Urothelium cell line (cell line): ENCODE data around the gene RAB10.
"Not testable (repeated sequence)": the region's sequence is repeated elsewhere in the genome, so short reads cannot be mapped to it uniquely, and the experiment has no call there.

ENCODE experiments used
- DNase-seq: peaks from one replicate; pipeline ENCODE4 v3.0.0; 2011; ENCODE audit warnings: low spot score, mixed read lengths
- FAIRE-seq: peaks from 2 replicates; lab custom pipeline; 2011; peaks lifted over from hg19 to GRCh38; lab: Jason Lieb, UNC

Gene RAB10

DNA sequence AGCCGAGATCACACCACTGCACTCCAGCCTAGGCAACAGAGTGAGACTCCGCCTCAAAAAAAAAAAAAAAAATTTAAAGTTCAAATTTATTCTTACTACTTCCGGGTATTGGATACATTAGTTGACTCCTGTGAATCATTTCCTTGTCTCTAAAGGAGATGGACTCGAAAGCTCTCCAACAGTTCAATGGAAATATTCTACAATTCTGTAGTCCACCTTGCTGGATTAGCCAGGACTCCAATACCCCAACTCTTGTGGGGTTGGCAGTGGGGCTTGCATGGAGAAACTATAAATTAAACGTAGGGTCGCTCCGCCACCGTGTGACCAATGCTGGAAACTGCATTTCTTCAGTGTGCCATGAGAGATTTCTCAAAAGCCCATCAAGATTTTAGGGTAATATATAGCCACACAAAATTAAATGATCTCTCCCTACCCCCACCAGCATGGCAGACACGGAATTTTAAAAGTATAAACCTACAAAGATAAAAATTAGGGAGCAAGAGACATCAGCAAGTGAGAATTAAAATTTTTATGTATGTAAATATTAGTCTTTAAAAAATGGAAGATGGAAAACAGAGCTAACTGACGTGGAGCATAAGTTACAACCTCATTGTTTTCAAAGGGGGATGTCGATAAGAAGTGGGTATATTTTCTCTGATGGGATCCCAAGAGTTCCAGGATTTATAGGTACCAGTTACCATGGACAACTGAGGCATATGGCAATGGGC, 111.2 kb downstream of the RAB10 start:
- DNase-seq (peak; percentile 68), FAIRE-seq (no peak)

DNA sequence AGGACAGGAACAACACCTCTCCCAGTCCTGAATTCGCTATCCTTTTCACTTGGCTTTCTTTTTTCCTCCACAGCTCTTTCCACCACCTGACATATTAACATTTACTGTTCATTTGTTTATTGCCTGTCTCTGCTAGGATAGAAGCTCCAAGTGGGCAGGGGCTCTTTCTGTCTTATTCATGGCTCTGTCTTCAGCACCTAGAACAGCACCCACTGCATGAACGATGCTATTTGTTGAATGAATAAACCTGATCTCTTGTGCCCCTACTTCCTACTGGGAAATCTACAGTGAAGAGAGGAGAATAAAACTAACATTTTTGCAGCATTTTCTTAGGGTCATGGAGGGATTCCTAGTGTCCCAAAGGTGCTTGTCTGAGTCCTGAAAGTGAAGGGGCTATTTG, 114.6 kb downstream of the RAB10 start:
- FAIRE-seq: no peak
- no peak for DNase-seq

DNA sequence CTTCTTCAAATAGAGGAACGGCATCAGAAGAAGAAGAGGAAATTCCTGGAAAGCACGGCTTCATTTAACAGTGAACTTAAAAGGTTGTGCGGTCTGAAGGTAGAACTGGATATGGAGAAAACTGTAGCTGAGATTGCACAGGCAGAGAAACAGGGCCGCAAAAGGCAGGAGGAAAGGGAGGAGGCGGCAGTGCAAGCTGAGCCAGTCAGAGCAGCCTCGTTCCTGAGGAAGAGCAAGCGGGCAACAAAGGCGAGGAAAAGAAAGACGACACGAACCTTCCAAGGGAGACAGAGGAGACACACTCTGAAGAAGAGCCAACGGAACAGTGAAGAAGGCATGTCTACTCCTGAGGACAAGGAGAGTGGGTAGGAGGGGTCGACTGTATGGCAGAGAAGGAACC, 116.4 kb downstream of the RAB10 start:
- DNase-seq: no peak
- FAIRE-seq: no peak

DNA sequence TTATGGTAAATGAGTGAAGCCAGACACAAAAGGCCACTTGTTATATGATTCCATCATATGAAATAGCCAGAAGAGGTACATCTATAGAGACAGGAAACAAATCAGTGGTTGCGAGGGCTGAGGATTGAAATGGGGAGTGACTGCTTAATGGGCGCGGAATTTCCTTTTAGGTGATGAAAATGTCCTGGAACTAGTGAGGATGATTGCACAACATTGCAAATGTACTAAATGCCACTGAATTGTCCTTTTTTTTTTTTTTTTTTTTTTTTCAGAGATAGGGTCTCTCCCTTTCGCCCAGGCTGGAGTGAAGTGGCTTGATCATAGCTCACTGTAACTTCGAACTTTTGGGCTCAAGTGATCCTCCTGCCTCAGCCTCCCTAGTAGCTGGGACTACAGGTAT, 123.7 kb downstream of the RAB10 start:
- FAIRE-seq (no peak), DNase-seq (no peak)

DNA sequence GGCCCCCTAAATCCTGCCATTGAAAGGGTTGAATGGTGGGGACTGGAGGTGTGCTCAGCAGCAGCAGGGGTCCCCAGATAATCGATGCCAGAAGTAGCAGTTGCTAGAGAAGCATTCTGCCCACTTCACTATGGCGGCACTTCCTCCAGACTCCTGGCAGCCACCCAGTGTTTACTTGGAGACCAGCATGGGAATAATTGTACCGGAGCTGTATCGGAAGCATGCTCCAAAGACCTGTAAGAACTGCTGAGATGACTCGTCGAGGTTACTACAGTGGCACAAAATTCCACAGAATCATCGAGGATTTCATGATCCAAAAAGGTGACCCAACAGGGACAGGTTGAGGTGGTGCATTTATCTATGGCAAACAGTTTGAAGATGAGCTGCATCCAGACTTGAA, 128.0 kb downstream of the RAB10 start:
- DNase-seq (no peak), FAIRE-seq (no peak)

DNA sequence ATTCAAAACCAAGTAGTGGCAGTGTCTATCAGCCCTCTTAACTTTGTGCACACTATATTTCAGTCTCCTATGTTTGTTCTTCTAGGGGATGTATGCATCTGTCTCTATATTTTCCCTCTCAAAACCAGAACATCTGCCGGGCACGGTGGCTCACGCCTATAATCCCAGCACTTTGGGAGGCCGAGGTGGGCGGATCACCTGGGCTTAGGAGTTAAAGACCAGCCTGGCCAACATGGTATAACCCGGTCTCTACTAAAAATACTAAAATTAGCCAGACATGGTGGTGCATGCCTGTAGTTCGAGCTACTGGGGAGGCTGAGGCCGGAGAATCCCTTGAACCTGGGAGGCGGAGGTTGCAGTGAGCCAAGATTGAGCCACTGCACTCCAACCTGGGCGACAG, 129.1 kb downstream of the RAB10 start:
- DNase-seq (no peak), FAIRE-seq (no peak)

DNA sequence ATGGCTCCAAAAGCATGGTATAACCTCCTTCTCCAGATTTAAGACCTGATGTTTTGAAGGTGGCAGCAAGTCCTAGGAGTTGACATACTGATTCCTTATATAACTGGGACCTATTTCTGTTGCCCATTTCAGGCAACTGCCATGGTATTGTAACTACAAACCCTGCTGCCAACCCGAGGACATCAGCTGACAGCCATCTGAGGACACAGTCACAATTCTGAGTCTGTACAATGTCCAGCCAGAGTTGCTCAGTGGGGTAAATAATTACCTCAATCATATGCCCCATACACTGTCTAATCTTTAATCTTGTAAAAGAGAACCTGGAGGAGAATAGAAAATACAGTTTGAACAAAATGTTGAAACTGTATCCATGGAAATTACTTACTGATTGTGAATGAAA, 130.3 kb downstream of the RAB10 start:
- FAIRE-seq: no peak
- peak; percentile 4 for DNase-seq

DNA sequence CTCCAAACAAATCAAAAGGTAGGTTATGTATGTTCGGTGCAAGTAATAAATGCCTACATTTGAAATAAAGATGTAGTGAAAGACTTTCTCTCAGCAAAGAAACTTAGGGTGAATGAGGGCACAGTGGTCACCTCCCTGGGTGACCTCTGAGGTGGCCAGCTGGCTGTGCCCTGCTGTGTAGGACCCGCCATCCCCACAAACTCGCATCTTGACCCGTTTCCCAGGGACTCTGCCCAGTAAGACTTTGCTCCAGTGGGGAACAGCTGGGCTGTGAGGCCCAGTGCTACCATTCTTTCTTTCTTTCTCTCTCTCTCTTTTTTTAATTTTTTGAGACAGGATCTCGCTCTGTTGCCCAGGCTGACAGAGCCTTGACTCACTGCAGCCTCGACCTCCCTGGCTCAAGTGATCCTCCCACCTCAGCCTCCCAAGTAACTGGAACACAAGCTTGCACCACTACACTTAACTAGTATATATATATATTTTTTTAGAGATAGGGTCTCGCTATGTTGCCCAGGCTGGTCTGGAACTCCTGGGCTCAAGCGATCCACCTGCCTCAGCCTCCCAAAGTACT, 130.8 kb downstream of the RAB10 start:
- FAIRE-seq (no peak), DNase-seq (no peak)

DNA sequence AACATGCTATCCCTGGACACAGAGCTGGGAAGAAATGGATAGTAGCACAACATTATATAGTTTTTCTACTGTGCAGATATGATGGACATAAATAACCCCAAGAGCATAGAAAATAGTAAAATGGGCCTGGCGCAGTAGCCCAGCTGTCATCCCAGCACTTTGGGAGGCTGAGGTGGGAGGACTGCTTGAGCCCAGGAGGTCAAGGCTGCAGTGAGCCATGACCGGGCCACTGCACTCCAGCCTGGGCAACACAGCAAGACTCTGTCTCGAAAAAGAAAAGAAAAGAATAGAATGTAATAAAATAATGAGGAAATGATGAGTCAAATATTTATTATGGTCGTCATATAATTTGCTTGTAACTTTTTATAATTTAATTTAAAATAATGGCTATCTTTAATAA, 131.5 kb downstream of the RAB10 start:
- DNase-seq (no peak), FAIRE-seq (no peak)

DNA sequence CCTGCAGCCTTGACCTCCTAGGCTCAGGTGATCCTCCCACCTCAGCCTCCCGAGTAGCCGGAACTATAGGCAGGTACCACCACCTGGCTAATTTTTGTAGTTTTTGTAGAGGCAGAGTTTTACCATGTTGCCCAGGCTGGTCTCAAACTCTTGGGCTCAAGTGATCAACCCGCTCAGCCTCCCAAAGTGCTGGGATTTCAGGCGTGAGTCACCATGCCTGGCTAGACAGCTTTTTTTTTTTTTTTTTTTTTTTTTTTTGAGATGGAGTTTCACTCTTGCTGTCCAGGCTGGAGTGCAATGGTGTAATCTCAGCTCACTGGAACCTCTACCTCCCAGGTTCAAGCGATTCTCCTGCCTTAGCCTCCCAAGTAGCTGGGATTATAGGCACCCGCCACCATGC, 132.7 kb downstream of the RAB10 start:
- not testable (repeated sequence) for FAIRE-seq

DNA sequence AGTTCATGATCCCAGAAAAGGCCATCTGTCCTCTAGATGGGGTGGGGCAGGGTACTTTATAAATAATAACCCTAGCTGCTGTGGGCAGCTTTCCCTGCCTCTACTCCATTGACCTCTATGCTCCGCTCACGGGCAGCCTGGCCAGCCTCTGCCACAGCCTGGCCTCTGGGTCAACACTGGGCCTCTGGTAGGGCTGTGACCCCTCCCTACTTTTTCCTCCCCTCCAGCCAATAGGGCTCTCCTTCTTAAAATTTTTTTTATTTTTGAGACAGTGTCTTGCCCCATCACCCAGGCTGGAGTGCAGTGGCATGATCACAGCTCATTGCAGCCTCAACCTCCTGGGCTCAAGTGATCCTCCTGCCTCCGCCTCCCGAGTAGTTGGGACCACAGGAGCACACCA, 134.9 kb downstream of the RAB10 start:
- no peak for DNase-seq
- no peak for FAIRE-seq

More for the DNA sequence above, 132.7 kb downstream of the RAB10 start:
- DNase-seq: not testable (repeated sequence)

DNA sequence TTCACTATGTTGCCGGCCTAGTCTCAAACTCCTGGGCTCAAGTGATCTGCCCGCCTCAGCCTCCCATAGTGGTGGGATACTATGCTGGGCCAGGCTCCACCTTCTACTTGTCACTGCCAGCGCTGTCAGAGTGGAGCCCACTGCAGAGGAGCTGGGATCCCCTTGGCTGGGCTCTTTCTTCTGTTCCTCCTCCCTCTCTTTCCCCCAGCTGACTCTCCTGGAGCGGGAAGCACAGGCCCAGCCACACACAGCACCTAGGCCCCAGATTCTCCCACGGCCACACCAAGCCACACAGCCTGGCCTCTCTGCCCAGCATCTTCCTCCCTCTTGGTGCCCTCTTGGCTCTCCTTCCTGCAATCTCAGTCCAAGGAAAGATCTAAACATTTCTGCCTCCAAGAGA, 135.3 kb downstream of the RAB10 start:
- no peak for DNase-seq
- FAIRE-seq: no peak

DNA sequence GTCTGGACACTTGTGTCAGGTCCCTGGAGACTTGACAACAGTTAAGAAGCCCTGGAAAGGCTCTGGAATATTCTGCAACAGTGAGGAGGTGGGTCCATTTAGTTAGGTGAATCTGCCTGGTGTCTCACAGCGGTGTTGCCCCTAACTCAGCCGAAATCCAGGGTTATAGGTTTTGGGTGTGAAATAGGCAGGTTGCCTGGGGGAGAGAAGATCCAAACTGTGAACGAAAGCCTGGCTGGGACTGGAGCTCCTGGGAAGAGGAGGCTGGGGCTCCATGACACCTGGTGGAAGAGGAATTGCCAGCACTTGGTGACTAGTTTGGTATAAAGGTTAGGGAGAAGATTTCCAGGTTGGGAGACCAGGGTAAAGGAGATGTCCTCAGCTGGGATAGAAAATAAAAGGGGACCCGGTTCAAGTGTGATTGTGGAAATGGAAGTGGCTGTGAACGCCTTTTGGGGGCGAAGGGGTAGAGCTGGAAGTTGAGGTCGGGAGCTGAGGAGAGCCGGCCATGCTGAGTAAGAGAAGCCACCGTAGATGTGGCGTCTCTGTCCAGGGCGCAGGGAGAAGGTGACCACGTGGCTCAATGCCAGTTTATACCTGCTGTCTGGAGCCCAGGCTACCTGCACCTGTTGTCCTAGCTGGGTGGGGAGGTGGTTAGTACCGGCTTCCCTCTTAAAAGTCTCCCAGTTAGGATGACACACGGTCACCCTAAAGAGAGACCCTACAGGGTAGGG, 136.0 kb downstream of the RAB10 start:
- FAIRE-seq (no peak), DNase-seq (no peak)

DNA sequence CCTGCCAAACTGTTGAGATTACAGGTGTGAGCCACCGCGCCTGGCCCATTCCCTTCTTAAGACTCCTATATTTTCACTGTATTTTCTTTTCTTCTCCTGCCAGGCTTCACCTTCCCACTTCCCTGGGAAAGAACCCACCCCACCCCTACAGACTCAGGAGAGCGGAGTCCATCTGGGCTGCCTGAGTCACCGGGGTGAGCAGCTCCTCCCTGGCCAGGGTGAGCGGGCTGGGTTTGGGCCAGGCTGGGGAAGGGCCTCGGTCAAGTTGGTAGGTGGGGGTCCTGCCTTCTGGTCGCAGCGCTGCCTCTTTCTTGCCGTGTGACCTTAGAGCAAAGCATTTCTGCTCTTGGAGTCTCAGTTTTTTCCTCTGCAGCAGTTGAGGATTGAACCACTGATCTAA, 136.9 kb downstream of the RAB10 start:
- FAIRE-seq: no peak
- DNase-seq: peak; percentile 11

DNA sequence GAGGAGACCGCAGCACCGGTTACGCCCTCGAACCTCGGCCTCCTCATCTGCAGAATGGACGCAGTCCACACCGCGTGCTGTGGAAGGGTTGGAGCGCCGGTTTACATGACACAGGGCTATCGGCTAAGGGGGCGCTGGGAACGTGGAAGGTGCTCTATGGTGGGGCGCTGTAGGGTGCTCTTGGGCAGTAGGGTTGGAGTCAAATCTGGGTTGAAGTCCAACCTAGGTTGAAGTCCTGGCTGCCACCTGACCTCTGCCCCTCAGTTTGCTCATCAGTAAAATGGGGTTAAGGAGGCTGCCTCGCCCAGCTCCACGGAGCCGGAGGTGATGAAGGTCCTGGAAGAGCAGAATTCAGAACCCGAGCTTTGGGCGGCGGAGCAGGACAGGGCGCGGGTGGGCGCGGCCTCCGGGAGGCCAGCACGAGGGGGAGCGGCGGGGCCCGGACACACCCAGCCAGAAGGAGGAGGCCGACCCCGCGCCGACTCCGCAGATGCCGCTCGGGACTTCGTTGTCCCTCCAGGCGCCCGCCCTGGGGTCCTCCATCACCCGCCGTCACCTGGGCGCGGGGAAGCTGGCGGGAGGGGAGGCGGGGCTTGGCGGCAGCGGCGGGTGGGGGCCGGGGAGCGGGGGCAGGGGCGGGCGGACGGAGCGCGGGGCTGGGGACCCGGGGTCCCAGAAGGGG, 138.4 kb downstream of the RAB10 start:
- peak; percentile 66 for DNase-seq
- FAIRE-seq: peak; percentile 30

DNA sequence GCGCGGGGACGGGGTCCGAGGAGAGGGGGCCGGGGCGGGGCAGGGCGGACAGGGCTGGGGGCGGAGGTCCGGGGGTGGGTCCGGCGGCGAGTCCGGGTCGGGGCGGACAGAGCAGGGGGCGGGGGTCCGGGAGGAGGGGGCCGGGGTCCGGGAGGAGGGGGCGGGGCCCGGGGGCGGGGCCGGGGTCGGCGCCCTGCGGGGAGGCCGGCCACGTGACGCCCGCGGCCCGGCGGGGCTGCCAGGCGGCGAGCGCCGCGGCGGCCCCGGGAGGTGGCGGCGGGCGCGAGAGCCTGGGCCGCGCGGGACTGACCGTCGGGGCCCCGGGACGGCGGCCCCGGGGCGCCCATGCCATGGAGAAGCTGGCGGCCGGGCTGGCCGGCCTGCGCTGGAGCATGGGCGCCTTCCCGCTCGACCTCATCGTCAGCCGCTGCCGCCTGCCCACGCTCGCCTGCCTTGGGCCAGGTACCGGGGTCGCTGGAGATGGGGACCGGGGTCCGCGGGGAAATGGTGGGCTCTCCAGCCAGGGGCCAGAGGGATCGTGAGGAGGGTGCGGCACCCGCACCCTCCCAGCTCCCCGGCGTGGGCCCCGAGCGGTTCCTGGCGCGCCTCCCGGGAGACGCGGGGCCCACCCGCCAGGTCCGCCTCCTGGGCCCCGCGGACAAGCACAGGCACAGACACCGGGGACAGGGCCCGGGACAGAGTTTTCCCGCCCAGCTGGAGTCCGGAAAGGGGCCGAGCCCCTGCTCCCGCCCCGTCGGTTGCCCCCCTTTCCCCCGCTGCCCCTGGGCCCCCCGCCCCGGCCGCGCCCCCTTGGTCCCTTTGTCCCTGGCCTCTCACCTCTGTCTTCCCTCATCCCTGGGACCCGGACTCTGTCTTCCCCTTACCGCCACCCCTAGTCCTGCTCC, 139.2 kb downstream of the RAB10 start, which contains the start of gene GAREM2:
TSS of gene GAREM2 (plus strand) at position 218 of the 905 bp plus-strand sequence. CDS start at position 351, 133 bp downstream.
- FAIRE-seq (no peak), DNase-seq (peak; percentile 82)

DNA sequence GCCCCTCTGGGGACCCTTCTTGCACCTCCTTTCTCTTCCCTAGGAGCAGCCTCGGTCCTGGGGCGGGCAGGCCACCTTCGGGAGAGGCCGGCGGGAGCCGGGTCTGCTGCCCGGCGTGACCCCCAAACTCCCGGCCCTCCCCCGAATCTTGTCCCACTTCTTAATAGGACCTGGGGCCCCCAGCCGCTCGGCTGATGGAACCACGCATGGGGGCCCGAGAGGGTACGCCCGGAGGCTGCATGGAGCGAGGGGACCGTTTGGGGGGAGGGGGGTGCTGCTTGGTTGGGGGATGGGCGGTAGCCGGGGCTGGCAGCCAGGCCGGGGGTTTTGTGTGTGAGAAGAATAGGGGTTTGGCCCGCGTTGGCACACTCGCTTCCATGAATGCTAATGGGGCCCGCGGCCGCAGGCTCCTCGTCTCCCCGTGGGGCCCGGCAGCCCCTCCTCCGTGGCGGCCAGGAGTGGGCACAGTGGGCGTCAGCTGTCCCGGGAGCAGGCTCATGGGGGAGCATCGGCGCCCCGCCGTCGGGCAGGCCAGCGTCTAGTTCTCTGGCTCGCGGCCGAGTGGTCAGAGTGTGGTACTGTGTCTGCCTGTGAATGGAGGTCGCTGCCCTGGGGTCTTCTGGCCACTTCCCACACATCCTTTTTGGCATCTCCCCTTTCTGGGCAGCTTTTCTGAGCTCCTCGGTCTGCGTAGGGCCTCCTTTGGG, 140.0 kb downstream of the RAB10 start:
- FAIRE-seq: no peak
- DNase-seq: no peak

DNA sequence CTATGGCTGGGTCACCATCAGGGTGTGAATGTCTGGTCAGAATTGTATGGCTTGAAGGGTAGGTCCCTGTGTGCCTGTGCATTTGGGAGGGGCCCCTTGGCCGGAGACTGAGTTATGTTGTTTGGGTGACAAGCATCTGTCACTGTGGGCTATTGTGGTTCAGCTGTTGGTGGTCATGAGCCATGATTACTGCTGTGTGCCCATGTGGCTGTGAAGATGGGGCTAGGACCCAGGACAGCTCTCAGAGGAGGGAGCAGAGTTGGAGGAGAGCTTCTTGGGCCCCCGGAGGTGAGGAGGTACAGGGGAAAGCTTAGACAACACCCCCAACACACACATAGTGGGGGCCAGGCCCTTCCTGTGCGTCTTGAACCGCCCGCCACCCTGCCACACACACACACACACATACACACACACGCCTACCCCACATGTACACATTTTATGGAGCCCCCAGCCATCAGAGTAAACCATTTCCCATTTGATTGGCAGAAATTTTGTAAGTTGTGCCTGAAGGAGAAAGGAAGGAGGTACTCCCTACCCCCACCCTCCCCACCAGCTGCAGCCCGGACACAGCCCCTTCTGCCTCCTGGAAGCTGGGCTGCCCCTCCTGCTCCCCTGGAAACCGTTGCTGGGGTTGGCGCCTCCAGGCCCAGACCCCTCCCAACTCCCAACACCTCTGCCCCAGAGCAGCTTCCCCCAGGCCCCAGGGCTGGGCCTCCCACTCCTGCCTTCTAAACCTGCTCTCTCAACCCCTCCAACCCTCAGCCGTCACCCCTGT, 141.0 kb downstream of the RAB10 start:
- no peak for FAIRE-seq
- no peak for DNase-seq
